Prostate gland (tissue), 2 donors: ENCODE results near the gene NSUN6. TPM values are rescaled to one million over a fixed set of nuclear protein-coding genes. Genes with fewer than 3 reads are reported as not detected.
"Not testable (repeated sequence)": the region's sequence is repeated elsewhere in the genome, so short reads cannot be mapped to it uniquely, and the experiment has no call there.

Experiments used
- DNase-seq: peaks from one replicate; pipeline ENCODE4 v3.0.0-alpha.2; 2019; ENCODE audit warnings: low spot score
- H3K27ac ChIP-seq, 2 donors: fragments of 200-600 bp; sonication (generic); 2 replicates each; pipeline ENCODE4 v1.5.1; 2017 to 2019
- H3K27me3 ChIP-seq: fragments of 200-600 bp; sonication (generic); replicated peaks from 2 replicates; pipeline ENCODE4 v1.5.1; 2019; ENCODE audit not compliant: insufficient read depth
- H3K36me3 ChIP-seq, 2 donors: fragments of 200-600 bp; sonication (generic); 1 replicate in 1 of 2; 2 replicates in 1 of 2; pipeline versions ENCODE4 v1.5.1 to v1.8.1; 2017 to 2019
- H3K4me1 ChIP-seq: fragments of 200-600 bp; sonication (generic); replicated peaks from 2 replicates; pipeline ENCODE4 v1.5.1; 2019
- H3K4me3 ChIP-seq, 2 donors: fragments of 200-600 bp; sonication (generic); 2 replicates each; pipeline ENCODE4 v1.5.1; 2017 to 2019
- H3K9me3 ChIP-seq: fragments of 200-600 bp; sonication (generic); 2 replicates; pipeline ENCODE4 v1.5.1; 2017
- POLR2A ChIP-seq: fragments of 450-650 bp; IDR thresholded peaks from one replicate; pipeline ENCODE4 v1.6.1; 2016; ENCODE audit warnings: antibody characterized with exemption, mild to moderate bottlenecking
- POLR2AphosphoS5 ChIP-seq: sonication (generic); formaldehyde crosslinking; IDR thresholded peaks from one replicate; pipeline ENCODE4 v1.6.1; 2017; ENCODE audit warnings: antibody characterized with exemption
- WGBS: methylation state at CpG from one replicate; pipeline ENCODE4 v1.1.5; 2018; 5-methylcytosine and 5-hydroxymethylcytosine counted together
- intact Hi-C: fragments of 100-400 bp; cut with DNase I; formaldehyde crosslinking; loops from one replicate; pipeline ENCODE4 v1.14.2; 2022
- total RNA-seq, 2 donors: library from RNA; depleted of rRNA; stranded (reverse); fragments of >200 nt; gene quantifications; one replicate each; pipeline ENCODE4 v1.1.0, GENCODE V29; 2016
- TF ChIP-seq, protein P1 (sequence below), 4 experiments: fragments of 200-600 bp in 2 of 4; fragments of 450-650 bp in 2 of 4; sonication (generic) in 2 of 4; IDR thresholded peaks; 1 replicate in 3 of 4; 2 replicates in 1 of 4; pipeline ENCODE4 v1.5.1; 2016 to 2019; ENCODE audit warnings: antibody characterized with exemption in 4 of 4, mild to moderate bottlenecking in 2 of 4, moderate library complexity in 2 of 4

The NSUN6 gene
- total RNA-seq, 2 donors from 2014 or later, result 11.7 to 17.1 TPM

GRCh38 chr10:18653112-18653511, 1.7 kb upstream of the NSUN6 start:
- no peaks in the 10 kb centered on the region for H3K4me1 ChIP-seq
- intact Hi-C loops, result no loop called here
- H3K9me3 ChIP-seq, result no peaks in the 10 kb centered on the region
- no peaks in the 10 kb centered on the region for H3K36me3 ChIP-seq
- TF ChIP-seq POLR2A (no peak), POLR2AphosphoS5 (no peak)
- TF ChIP-seq, protein P1, sequence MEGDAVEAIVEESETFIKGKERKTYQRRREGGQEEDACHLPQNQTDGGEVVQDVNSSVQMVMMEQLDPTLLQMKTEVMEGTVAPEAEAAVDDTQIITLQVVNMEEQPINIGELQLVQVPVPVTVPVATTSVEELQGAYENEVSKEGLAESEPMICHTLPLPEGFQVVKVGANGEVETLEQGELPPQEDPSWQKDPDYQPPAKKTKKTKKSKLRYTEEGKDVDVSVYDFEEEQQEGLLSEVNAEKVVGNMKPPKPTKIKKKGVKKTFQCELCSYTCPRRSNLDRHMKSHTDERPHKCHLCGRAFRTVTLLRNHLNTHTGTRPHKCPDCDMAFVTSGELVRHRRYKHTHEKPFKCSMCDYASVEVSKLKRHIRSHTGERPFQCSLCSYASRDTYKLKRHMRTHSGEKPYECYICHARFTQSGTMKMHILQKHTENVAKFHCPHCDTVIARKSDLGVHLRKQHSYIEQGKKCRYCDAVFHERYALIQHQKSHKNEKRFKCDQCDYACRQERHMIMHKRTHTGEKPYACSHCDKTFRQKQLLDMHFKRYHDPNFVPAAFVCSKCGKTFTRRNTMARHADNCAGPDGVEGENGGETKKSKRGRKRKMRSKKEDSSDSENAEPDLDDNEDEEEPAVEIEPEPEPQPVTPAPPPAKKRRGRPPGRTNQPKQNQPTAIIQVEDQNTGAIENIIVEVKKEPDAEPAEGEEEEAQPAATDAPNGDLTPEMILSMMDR (IDR thresholded peaks at IDR 0.05), result no peak
- no peaks in the 10 kb centered on the region for H3K27me3 ChIP-seq
- no peak overlapping the region for H3K27ac ChIP-seq
- DNase-seq, result no peak
- WGBS, result 91% methylated on average over 3 of the region's 3 CpGs
- H3K4me3 ChIP-seq, result no peak overlapping the region

DNA sequence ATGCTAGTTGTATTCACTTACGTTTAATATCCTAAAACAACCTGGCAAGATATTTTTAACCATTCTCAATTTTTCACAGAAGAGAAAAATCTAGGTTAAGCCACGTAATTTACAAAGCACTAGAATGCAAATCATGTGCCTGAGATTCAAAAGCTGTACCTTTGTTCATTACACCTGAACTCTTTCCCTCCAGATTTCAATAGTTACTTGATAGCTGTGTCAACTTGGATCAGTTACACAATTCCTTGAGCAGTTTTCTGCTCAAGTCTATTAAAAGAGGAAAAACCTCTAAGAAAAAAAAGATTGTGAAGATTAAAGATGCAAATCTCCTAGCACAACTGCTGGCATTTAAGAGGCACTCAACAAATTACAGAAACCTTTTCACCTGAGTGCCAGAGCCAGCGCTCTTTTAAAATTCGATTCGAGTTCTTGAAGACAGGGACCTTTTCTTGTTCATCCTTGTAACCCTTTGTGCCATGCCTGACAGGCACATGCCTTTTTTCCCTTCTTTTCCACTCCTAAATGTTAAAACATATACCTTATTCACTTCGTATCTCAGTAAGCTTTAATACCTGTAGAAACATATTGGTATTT, 886 bp downstream of the NSUN6 start:
- Histone ChIP-seq H3K9me3 (no peaks in the 10 kb centered on the region), H3K4me1 (no peaks in the 10 kb centered on the region), H3K27me3 (no peaks in the 10 kb centered on the region), H3K36me3 (no peaks in the 10 kb centered on the region), H3K27ac (peak overlapping the region; percentile 87 to 91), H3K4me3 (peak overlapping the region; percentile 55)
- intact Hi-C loops, result no loop called here
- TF ChIP-seq, protein P1 (IDR thresholded peaks at IDR 0.05), result no peak
- TF ChIP-seq POLR2A (no peak), POLR2AphosphoS5 (no peak)
- no peak for DNase-seq
- WGBS, result 3% methylated on average over 6 of the region's 6 CpGs

DNA sequence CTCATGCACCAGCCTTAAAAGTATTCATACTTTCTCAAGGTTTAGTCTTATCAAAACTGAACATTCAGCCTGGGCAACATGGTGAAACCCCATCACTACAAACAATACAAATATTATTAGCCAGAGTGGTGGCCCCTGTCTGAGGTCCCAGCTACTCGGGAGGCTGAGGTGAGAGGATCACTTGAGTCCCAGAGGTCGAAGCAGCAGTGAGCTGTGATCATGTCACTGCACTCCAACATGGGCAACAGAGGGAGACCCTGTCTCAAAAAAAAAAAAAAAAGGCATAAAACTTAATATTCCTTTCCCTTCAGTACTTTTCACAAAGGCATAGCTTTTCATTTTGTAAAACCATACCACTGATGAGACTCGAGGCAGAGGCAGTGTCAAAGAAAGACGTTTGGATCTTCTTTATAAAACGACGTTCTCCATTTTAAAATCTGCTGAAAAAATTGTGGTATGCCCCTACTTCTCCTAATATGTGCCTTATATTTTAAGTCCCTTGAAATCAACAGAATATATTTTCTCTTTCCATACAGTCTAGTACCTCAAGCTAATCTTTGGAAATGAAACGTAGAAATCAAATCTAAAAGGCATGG, 1.9 kb downstream of the NSUN6 start:
- intact Hi-C loops, result no loop called here
- 66% methylated on average over 7 of the region's 7 CpGs for WGBS
- no peaks in the 10 kb centered on the region for H3K9me3 ChIP-seq
- no peaks in the 10 kb centered on the region for H3K27me3 ChIP-seq
- TF ChIP-seq POLR2AphosphoS5, result no peak
- TF ChIP-seq, protein P1 (IDR thresholded peaks at IDR 0.05), result no peak
- no peak for TF ChIP-seq POLR2A
- H3K4me3 ChIP-seq, result no peak overlapping the region
- no peaks in the 10 kb centered on the region for H3K4me1 ChIP-seq
- no peak overlapping the region for H3K27ac ChIP-seq
- no peak for DNase-seq
- H3K36me3 ChIP-seq, result no peaks in the 10 kb centered on the region

DNA sequence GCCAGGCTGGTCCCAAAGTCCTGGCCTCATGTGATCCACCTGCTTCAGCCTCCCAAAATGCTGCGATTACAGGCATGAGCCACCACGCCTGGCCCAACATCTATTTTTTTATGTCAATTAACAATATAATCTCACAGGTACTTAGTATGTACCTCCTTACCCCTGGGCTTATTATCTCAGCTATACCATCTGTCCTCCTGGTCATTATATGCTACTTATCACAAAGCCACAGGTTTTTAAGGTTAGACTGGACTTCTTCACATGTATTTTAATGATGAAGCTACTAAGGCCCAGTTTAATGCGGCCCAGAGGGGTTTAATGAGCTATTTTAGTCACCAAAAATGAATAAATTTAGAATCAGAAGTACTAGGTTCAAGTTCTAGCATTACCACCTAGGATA, 3.4 kb downstream of the NSUN6 start:
- H3K4me3 ChIP-seq, result no peak overlapping the region
- no peaks in the 10 kb centered on the region for H3K9me3 ChIP-seq
- no peak overlapping the region for H3K27ac ChIP-seq
- DNase-seq, result no peak
- no peak for TF ChIP-seq POLR2A
- TF ChIP-seq POLR2AphosphoS5, result no peak
- TF ChIP-seq, protein P1 (IDR thresholded peaks at IDR 0.05), result no peak
- H3K27me3 ChIP-seq, result no peaks in the 10 kb centered on the region
- intact Hi-C loops, result no loop called here
- no peaks in the 10 kb centered on the region for H3K4me1 ChIP-seq
- no peaks in the 10 kb centered on the region for H3K36me3 ChIP-seq
- WGBS, result 93% methylated on average over 3 of the region's 3 CpGs

DNA sequence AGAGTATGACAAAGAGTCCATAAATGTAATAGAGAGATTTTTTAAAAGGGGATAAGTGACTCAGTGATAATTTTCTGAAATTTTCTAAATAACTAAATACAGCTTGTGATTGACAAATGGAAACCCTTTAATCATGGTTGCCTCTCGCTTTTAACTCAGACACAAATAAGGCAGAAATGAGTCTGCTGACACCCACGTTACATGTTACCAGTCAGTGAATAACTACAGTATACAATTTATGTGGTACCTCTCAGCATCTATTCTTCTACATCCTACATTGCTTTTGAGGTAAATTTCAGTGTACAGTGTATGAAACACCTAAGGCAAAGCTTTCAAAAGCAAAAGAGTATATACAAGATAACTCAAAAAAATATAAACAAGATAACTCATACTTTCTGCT, 4.2 kb downstream of the NSUN6 start:
- intact Hi-C loops, result no loop called here
- Histone ChIP-seq H3K4me3 (no peak overlapping the region), H3K36me3 (no peaks in the 10 kb centered on the region), H3K9me3 (no peaks in the 10 kb centered on the region), H3K4me1 (no peaks in the 10 kb centered on the region), H3K27ac (no peak overlapping the region), H3K27me3 (no peaks in the 10 kb centered on the region)
- no peak for TF ChIP-seq POLR2AphosphoS5
- TF ChIP-seq POLR2A, result no peak
- TF ChIP-seq, protein P1 (IDR thresholded peaks at IDR 0.05), result no peak
- WGBS, result 96% methylated on average over 2 of the region's 2 CpGs
- no peak for DNase-seq

GRCh38 chr10:18639719-18640118, 11.7 kb downstream of the NSUN6 start:
- H3K9me3 ChIP-seq, H3K4me3 ChIP-seq, H3K4me1 ChIP-seq, intact Hi-C loops, DNase-seq, H3K27me3 ChIP-seq, H3K27ac ChIP-seq, H3K36me3 ChIP-seq: not testable (repeated sequence)
- 93% methylated on average over 2 of the region's 2 CpGs for WGBS

- H3K27me3 ChIP-seq, DNase-seq, H3K36me3 ChIP-seq, intact Hi-C loops, H3K4me1 ChIP-seq, H3K4me3 ChIP-seq, H3K27ac ChIP-seq, H3K9me3 ChIP-seq: not testable (repeated sequence)
- 58% methylated on average over 1 of the region's 1 CpG for WGBS
Observed at GRCh38 chr10:18637400-18637799, 14.0 kb downstream of the NSUN6 start.
